Suppressor macrophage (primary cell): Measurements from ENCODE around the gene YPEL3.

ENCODE experiments used
- DNase-seq, 4 experiments: peaks; one replicate each; pipeline ENCODE4 v3.0.0-alpha.2; 2020 to 2022

YPEL3 gene

DNA sequence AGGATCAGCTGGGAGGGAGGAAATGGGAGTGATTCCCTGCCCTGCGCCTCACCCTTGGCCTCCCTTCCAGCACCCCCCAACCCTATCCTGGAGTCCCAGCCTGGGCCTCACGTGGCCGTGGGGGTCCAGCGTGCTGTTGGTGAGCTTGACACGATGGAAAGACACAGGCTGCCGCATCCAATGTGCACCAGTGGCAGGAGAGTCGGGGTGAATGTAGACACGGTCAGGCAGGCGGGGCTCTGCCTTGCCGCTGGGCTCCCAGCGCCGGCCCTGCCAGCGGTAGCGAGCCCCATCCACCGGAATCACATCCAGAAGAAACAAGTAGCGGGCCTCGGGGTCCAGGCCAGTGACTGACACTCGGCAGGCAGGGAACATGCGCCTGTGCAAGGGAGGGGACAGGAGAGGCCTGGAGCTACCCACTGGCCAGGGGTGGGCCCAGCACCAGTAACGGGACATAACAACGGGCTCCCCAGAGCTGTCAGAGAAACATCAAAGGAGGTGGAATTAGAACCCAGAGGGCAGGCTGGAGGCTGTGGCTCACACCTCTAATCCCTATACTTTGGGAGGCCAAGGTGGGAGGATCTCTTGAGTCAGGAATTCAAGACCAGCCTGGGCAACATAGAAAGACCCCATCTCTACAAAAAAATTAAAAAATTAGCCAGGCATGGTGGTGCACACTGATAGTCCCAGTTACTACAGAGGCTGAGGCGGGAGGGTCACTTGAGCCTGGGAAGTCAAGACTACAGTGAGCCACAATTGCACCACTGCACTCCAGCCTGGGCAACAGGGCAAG, 7.0 kb downstream of the YPEL3 start:
- no peak for DNase-seq

DNA sequence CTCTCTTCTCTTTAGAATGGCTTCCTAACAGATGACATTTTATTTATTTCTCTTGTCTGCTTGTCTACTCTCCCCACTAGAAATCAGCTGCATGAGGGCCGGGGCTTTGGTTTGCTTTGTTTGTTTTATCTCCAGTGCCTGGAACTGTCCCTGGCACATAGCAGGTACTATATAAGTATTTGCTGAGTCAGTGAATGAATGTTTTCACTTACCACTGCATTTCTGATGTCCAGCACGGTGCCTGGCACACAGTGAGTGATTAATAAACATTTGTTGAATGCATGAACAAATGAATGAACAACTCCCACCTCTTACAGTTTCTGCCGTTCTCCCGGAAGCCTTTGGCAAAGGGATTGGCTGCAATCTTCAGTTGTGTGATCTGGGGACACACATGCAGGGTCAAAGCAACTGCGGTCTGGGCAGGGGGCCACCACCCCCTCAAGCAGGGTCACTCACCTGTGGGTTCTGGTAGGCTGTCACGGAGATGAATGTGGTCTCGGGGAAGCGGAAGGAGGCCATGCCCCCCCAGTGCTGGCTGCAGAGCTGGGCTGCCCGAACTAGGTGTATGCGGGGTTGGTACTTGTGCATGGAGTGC, 7.7 kb downstream of the YPEL3 start:
- no peak for DNase-seq

DNA sequence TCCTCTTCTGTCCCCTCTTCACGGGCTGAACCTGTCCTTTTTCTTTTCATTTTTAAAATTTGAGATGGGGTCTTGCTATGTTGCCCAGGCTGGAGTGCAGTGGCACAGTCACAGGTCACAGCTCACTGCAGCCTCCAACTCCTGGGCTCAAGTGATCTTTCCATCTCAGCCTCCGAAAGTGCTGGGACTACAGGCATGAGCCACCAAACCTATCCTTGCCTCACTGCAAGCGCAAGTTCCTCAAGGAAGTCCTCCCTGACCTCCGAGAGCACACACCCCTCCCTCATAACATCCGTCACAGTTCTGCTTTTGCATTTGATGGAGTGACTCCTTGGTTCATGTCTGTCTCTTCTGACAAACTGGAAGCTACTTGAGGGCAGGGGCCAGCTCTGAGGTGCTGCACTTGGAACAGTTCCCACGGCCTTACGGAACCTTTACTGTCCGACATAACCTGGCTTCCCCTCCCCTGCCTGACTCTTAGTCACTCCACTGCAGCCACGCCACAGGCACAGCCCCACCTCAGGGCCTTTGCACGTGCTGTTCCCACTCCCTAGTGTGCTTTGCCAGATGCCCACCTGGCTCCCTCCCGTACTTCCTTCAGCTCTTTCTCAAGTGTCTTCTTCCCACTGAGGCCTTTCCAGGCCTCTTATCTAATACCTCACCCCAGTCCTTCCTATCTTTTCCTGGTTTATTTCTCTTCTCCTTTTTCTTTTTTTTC, 8.7 kb downstream of the YPEL3 start:
- DNase-seq: peak; percentile 86 to 95 (median 90)

DNA sequence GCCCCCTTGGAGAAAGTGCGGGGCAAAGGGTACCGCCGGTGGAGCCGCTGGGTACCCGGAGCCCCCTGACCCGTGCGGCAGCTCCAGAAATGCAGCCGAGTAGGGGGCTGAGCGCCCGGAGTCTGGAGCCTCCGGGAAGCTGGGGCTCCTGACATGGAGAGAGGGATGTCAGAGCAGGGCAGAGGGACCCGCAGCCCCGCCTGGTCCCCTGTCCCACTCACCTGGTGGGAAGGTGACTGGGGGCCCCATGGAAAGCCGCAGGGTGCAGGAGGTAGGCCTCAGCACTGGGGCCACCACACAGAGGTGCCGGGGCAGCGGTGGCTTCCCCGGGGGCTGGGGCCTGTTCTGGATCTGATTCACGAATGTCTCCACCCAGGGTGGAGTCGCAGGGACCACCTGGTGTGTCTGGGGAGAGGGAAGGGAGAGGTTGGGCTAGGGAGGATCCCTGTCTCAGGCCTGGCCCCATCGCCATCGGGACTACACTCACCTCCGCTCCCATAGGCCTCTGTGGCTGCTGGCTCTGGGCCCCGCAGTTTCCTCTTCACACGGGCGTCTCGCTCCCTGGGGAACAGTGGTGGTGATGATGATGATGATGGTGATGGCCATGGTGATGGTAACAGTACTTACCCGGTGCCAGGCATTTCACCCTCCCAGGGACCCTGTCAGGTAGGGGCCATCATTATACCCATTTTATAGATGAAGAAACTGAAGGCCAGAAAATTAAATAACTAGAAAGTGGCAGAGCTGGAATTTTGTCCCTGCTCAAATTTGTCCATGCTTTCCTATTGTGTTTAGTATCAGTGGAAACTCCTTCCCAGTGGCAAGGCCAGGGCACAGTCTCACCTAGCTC, 9.5 kb downstream of the YPEL3 start:
- DNase-seq: no peak

DNA sequence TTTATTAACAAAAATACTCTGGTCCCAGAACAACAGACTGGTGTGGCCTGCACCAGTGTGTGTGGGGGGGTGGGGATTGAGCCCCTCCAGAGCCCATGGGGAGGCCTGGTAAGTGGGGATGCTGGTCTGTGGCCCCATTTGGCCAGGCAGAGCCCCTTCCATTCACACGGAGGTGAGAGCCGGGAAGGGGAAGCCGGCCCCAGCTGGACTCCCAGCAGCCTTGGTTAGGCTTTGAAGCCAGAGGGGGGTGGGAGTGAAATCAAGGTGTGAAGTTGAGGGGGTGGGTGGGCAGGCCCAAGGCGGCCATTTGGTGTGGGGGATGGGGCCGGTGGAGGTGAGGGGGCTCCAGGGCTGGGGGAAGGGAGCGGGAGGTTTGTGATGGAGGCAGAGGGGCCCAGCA, 10.2 kb downstream of the YPEL3 start:
- DNase-seq: no peak

DNA sequence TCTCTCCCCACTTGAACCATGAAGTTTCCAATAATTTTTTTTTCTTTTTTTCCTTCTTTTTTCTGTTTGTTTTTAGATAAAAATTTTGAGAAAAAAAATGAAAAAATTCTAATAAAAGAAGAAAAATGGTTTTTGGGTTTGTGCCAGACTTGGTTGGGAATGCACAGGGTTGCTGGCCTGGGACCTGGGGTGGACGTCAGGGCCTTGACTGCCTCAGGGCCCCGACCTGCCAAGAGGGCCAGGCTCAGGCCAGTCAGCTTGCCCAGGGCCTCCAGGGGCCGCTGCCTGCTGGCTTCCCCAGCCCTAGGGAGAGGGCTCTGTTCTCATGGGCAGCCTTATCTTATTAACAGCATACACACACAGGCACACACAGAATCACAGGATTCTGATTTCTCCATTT, 10.8 kb downstream of the YPEL3 start:
- no peak for DNase-seq

DNA sequence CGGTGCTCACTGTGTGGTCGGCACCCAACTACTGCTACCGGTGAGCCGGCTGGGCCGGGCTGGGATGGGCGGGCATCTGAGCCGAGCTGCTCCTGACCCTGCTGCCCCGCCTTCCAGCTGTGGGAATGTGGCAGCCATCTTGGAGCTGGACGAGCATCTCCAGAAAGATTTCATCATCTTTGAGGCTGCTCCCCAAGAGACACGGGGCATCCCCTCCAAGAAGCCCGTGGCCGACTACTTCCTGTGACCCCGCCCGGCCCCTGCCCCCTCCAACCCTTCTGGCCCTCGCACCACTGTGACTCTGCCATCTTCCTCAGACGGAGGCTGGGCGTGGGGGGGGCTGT, 11.2 kb downstream of the YPEL3 start:
- no peak for DNase-seq

DNA sequence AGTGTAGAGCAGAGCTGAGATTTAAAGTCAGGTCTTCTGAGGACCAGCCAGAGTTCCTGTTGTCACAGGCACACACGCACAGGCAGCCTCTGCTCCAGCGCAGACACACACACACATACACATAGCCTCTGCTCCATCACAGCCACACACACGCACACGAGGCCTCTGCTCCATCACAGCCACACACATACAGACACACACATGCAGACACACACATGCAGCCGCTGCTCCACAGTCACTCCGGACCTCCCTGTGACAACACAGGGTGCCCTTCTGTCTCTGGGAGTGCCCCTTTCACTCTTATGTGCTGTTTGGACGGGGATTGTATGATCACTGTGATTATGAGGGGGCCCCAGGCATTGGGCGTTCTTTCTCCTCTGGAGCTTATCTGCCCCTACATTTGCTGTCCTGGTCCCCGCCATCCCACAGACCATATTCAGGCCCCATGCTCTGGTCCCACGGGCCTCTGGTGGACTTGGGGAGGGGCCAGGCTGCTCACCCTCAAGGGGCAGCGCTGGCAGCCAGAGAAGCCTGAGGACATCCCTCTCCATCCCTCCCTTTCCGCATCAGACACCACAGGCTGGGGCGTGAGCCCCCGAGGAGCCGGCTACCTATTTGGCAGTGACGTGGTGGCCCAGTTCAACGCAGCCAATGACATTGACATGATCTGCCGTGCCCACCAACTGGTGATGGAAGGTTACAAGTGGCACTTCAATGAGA, 11.8 kb downstream of the YPEL3 start:
- no peak for DNase-seq

DNA sequence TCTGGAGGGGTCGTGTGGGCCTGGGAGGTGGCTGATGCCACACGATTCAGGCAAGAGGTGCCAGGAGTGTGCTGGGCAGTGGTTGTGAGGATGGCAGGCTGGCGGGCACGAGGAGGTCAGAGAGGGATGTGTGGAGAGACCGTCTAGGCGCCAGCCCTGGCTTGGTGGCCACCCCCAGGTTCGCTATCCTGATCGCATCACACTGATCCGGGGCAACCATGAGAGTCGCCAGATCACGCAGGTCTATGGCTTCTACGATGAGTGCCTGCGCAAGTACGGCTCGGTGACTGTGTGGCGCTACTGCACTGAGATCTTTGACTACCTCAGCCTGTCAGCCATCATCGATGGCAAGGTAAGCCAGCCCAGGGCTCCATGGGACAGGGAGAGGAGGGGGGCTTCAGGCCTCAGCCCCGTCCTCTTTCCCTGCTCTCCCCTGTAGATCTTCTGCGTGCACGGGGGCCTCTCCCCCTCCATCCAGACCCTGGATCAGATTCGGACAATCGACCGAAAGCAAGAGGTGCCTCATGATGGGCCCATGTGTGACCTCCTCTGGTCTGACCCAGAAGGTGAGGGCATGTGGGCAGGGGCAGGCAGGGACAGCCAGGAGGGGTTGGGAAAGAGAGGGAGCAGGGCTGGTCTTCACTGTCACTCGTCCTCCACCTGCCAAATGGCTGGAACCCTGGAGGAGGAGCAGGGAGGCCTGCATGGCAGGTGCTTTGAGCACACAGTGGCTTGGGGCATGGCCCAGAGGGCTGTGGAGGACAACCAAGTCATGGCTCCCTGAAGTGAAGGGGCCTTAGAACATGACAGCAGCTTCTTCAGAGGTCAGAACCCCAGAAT, 12.6 kb downstream of the YPEL3 start:
- no peak for DNase-seq

DNA sequence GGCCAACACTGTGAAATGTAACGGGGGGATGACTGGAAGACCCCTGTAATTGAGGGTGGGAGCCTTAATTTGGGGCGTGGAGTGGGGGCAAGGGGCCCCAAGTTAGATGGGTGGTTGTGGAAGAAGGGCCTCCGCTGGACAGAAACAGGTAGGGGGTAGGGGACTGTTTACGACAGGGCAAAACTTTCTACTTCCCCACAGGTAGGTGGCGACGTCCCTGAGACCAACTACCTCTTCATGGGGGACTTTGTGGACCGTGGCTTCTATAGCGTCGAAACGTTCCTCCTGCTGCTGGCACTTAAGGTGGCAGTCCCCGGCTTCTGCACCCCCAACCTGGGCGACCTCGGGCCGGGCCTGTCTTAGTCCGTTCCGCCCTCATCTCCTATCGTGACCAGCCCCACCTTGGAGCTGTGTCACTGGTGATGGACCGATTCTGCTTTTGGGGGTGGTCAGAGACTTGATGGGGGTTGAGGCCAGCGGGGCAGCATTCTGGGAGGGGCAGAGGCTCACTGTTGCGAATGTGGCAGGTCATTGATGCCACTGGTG, 13.4 kb downstream of the YPEL3 start:
- DNase-seq: no peak

DNA sequence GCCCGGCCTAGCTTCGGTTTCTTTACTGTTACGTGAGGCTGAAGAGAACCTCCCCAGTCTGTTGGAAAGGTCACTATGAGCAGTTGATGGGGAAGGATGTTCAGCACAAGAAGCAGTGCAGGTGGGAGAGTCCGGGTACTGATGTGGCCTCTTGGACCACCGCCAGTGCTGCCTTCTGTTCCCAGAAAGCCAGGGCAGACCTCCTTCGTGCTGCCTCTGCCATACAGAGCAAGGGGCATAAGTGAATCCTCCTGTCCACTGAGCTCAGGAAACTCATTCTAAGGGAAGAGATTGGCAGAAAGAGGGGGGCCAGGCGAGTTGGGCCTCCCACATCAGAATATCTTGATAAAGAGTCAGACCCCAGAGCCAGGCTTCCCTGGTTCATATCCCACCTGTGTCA, 16.5 kb downstream of the YPEL3 start:
- DNase-seq: no peak

DNA sequence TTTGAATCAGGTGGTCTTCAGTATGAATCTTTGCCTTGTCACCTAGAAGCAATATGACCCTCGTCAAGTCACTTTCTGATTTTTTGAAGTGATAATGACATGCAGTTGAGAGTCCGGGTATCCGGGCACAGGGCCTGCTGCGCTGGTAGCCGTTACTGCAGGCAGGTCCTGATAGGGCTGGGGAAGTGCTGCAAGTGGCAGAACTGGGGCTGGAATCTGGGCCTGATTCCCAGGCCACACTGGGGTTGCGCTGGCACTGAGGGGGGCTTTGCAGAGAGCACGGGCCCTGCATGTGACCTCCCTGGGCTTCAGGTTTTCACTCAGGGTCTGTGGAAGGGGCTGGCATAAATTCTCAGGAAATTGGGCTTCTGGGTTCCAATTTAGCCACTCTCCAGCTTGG, 17.3 kb downstream of the YPEL3 start:
- no peak for DNase-seq

DNA sequence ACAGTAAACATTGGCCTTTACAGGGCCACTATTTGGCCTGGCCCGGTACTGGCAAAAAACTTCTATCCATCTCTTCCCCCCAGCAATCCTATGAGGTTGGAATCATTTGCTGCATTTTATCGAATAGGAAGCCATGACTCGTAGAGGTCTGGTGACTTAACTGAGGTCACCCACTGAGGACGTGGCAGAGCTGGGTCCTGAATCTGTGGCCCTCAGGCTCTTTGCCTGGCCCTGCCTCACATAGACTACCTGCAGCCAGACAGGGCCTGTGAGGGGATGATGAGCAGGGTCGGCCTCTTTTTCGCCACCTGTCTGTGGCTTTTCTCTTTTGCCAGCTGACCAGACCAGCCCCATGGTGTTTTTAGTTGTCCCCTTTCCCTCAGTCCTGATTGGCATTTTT, 18.4 kb downstream of the YPEL3 start:
- peak in 3 of 4 experiments; percentile 35 to 64 (median 42) for DNase-seq

DNA sequence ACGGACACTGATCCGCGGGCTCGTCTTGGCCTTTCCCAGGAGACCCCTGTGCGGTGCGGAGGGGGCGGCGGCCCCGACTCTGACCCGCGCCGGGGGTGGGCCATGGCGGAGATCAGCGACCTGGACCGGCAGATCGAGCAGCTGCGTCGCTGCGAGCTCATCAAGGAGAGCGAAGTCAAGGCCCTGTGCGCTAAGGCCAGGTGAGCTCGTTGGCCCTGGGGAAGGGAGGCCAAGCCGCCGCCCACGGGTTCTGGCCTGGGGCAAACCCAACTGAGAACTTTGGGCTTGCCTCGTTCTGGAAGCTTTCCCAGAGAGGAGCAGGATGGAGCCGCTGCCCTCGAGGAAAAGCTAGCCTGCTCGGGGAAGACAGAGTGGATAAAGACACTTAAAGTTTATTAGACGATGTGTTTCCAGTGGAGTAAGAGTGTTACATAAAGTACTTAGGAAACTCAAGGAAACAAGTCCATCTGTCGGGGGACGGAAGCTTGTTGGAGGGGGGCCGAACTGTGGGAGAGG, 19.7 kb downstream of the YPEL3 start:
- DNase-seq: peak in 2 of 4 experiments; percentile 36 to 53

DNA sequence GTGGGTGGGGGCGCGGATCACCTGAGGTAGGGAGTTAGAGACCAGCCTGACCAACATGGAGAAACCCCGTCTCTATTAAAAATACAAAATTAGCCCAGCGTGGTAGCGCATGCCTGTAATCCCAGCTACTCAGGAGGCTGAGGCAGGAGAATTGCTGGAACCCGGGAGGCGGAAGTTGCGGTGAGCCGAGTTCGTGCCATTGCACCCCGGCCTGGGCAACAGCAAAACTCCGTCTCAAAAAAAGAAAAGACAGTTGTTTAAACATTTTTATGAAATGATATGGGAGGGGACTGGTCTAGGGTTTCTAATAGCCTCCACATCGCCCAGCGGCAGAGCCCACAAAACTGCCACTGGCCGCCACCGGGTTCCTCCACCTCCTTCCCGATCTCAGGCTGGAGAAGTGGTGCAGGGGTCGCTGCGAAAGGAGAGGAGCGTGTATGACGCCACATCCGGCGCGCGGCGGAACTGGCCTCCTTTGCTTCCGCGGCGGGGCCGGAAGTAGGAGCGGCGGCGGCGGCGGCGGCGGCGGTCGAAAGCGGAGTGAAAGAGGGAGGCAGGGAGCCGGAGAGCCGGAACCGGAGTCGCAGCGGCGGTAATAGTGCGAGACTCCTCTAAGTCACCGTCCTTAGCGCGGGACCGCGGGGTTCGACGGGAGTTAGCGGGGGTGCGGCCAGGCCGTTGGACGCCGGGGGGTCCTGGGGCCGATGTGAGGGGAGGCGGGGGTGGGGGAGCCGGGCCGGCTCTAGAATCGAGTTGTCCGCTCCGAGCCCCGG, 20.3 kb downstream of the YPEL3 start, which contains the start of gene PPP4C:
Gene PPP4C (plus strand): TSS at position 492 of the 773 bp plus-strand sequence. CDS start 384 bp downstream, outside the sequence.
- DNase-seq: peak; percentile 93 to 97 (median 96)

DNA sequence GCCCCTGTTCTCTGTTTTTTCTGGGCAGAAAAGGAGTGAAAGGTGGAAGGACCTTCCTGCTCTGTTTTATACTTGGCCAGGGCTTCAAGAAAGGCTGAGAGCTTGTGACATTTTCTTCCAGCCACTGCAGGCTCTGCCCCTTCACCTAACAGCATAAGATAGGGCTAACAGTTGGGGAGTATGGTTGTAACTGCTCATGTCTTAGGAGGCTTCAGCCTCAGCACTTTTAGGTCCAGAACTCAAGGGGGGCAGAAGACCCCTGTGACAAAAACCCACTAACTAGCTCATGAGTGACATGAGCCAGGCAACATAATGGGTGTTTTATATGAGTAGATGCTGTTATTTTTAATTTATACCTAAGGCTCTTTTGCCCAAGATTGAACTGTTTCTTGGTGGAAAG, 25.5 kb downstream of the YPEL3 start:
- no peak for DNase-seq

DNA sequence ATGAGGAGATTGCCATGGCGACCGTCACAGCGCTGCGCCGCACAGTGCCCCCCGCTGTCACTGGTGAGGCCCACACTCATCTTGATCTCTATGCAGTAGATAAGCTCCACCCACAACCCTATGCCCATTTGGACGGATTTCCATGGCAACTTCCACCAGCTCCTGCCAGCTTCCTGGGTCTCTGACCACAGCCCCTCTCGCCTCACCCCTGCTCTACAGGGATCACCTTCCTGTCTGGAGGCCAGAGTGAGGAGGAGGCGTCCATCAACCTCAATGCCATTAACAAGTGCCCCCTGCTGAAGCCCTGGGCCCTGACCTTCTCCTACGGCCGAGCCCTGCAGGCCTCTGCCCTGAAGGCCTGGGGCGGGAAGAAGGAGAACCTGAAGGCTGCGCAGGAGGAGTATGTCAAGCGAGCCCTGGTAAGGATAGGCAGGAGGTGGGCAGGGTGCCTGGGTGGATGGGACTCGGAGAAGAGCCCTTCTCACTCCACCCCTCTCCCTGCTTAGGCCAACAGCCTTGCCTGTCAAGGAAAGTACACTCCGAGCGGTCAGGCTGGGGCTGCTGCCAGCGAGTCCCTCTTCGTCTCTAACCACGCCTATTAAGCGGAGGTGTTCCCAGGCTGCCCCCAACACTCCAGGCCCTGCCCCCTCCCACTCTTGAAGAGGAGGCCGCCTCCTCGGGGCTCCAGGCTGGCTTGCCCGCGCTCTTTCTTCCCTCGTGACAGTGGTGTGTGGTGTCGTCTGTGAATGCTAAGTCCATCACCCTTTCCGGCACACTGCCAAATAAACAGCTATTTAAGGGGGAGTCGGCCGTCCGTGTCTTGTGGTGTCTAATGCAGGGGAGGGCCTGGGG, 26.2 kb downstream of the YPEL3 start:
- DNase-seq: no peak

DNA sequence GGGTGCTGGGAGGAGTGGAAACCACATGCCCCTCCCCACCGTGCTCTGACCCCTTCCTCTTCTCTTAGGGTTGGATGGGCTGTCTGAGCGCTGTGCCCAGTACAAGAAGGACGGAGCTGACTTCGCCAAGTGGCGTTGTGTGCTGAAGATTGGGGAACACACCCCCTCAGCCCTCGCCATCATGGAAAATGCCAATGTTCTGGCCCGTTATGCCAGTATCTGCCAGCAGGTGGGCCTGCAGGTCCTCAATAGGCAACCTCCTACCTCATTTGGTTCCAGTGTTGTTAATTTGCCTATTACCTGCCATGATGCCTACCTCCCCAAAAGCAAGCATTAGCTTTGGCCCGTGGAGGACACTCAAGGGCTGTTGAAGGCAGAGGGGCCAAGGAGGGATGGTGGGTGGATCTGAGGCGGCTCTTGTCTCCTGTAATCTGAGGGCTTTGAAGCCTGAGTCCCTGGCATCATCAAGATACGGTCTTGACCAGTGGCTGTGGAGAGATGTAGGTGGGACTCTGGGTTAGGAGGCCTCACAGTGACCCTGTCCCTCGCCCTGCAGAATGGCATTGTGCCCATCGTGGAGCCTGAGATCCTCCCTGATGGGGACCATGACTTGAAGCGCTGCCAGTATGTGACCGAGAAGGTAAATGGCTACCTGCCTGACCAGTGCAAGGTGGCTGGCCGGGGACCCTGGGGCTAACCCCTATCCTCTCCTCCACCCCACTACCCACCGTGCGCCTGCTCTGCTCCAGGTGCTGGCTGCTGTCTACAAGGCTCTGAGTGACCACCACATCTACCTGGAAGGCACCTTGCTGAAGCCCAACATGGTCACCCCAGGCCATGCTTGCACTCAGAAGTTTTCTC, 27.0 kb downstream of the YPEL3 start:
- DNase-seq: peak; percentile 40 to 64 (median 50)
